NCI-H128 (cell line): Measurements from ENCODE around the gene ATP6V0D1.
"Not testable (repeated sequence)": the region's sequence is repeated elsewhere in the genome, so short reads cannot be mapped to it uniquely, and the experiment has no call there.

ENCODE experiments used
- DNase-seq: peaks from one replicate; lab custom pipeline; 2025; ENCODE audit not compliant: unreplicated experiment; lab: John Stamatoyannopoulos, UW

The ATP6V0D1 gene

DNA sequence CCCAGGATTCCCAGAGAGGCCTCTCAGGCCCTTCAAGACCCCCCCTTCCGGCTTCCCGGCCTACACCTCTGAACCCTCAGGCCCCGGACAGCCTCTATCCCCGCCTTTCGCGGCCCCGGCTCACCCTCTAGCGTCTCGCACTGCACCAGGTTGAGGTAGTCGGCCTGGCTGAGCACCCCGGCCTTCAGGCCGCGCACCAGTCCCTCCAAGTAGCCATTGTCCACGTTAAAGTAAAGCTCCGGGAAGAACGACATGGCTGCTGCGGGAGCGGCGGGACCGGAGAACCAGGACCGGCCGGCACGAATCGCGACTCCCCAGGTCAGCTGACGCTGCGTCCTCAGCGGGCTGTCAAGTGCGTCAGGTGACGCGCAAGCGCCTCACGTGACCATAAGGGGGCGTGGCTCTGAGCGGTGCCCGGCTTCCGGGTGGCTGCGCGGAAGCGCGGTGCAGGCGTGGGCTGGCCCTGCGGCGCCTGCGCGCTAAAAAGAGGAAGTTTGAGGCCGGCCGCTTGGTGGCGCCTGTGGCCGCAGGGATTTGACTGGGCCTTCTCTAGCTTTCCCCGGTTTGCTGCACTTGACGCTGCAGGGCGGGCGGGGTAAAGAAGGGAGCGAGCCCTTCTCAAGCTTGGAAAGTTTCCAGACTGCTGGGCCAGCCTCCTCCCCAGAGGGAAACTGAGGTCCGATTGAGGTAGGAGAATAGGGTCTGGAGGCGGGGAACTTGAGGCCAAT, at the start of gene ATP6V0D1:
TSS of gene ATP6V0D1 (minus strand) at position 325 of the 728 bp plus-strand sequence. CDS start at position 254, 71 bp downstream.
- DNase-seq: peak; percentile 91

DNA sequence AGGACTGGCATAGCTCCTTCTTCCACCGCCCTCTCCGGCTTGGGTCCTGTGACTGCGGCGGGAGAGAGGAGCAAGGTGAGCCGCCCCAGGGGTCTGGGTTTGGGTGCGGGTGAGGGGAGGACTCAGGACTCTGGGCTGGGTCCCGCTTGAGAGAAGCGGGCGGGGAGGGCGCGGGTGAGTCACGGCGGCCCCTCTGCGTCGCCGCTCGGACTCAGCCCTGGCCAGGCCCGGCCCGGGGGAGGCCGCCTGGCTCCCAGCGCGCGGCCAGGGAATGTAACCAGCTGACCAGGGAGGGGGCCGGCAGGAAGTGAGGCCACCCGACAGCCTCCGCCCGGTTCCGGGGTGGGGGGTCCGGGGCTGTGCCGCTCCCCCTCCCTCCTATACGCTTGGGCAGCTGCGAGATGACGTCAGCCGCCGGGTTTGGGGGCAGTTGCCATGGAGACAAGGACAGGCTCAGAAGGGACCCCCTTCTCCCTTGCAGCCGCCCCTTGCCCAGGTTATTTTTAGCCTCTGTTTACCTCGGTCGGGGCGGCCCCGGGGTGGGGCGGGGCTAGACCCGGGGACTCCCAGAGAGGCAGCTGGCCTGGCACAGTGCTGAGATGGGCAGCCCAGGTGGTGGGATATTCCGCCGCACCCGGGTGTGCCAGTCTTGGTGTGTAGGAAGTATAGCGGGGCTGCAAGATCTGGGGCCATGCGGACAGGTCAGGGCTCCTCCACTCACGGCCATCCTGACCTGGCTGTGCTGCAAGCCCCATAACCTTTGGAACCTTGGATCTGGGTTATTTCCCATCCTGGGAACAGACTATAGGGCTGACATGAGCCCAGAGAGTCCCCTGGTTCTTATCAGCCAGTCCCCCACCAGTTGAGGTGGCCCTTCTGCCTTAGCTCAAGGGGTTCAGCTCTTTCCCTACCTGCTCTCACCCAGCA, 49.3 kb upstream of the ATP6V0D1 start:
- DNase-seq: no peak

GRCh38 chr16:67529582-67530012, 48.6 kb upstream of the ATP6V0D1 start:
- DNase-seq: no peak

- DNase-seq: no peak
Measured at GRCh38 chr16:67528870-67529581, 48.1 kb upstream of the ATP6V0D1 start.

DNA sequence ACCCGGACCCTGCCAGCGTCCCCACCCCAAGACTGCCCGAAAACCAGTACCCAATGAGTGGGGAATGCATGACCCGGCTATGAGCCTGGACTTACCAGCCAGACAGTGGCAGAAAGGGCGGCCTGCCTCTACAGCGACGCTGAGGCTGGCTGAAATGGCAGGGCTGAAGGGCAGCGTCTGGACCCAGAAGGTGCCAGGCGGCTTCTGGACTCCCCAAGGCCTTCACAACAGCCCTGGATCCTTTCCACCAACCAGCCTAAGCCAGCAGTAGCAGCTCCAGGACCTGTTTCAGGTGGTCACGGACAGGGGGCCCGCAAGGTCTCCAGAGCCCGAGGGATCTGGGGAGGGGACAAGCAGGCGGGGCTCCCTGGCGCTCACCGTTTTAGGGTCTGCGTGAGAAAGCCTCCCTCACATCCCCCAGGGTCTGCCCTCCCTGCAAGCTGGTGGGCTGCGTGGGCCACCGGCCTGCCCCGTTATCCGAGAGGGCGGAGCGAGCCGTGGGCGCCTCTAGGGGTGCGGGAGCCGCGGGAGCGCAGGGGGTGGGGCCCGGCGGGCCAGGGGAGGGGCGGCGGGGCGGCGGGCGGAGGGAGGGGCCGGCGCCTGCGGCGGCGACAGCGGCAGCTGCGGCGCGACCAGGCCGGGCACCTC, 47.4 kb upstream of the ATP6V0D1 start, which contains the start of gene RIPOR1:
TSS of gene RIPOR1 (plus strand) at position 608 of the 648 bp plus-strand sequence. CDS start 9,618 bp downstream, outside the sequence.
- DNase-seq: no peak

DNA sequence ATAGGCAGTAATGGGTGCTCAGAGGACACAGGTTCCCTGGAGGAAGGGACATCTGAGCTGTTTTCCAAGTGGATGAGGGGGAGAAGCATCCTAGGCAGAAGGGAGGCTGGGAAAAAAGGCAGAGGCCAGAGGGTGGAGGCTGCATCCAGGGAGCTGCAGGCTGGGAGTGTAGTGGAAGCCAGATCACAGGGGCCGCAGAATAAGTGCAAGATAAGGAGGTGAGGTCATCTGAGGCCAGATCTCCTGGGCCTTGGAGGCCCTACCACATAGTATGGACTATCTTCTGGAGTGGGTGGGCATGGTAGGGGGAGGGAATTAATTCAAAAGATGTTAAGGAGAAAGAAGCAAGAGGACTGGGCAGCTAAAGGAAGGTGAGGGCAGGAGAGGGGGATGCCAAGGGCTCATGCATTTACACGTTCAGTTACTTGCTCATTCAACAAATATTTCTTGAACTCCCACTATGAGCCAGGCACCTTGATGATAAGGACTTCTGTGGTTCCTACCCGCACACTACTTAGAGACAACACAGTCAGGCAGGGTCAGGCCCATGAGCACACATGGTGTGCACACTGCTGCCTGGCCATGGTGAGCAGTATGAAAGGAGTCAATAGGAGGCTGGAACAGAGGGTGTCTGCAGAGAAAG, 45.3 kb upstream of the ATP6V0D1 start:
- DNase-seq: no peak

GRCh38 chr16:67525176-67525860, 44.4 kb upstream of the ATP6V0D1 start:
- no peak for DNase-seq

- peak; percentile 89 for DNase-seq
Measured at GRCh38 chr16:67521095-67521804, 40.3 kb upstream of the ATP6V0D1 start.

DNA sequence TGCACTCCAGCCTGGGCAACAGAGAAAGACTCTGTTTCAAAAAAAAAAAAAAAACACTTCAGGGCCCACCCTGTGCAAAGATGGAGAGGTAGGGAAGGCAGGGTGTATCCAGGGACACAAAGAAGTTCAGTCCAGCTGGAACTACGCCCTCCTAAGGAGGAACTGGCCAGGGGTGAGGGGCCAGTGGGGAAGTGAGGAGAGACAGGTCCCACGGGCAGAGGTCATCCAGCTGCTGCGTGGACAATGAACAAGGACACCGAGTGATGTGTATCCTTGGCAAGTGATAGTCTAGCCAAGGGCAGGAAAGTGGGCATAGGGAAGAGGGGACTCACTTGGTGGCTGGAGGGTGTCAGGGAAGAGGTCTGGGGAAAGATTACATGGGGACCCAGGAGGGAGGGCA, 38.3 kb upstream of the ATP6V0D1 start:
- DNase-seq: no peak

GRCh38 chr16:67518676-67519075, 37.7 kb upstream of the ATP6V0D1 start:
- no peak for DNase-seq

DNA sequence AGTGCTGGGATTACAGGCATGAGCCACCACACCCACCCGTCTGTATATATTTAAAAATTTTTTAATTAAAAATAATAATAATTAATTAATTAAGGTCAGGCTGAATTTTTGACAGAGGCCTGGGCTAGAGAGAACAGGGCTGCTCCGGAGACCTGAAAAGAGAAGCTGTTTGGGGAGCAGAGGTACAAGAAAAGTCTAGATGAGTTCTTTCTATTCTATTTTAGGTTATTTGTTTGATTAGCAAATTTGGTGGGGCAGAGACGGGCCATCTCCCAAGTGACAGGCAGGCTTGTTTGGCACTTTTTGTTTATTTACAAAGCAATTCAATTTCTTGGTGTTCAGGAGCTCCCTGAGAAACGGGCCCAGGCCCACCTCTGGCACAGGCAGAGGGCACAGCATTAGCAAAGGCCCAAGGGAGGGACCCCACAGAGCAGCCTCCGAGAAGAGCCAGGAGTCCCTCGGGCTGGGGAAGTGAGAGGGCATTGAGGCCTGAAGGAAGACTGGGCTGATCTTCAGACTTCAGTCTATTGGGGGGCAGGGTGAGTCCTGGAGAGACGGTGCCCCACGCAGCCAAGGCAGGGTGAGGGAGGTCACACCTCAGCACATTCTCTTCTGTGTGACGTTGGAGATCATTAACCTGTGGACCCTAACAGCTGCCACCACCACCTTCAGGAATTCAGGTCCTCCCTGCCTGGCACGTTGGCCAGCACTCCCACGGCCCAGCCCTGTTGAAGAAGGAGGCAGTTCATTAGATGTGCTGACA, 36.9 kb upstream of the ATP6V0D1 start:
- no peak for DNase-seq

DNA sequence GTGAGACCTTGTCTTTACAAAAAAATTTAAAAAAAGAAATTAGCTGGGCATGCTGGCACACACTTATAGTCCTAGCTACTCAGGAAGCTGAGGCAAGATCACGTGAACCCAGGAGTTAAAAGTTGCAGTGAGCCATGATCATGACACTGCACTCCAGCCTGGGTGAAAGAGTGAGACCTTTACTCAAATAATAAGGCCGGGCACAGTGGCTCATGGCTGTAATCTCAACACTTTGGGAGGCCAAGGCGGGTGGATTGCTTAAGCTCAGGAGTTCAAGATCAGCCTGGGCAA, 36.1 kb upstream of the ATP6V0D1 start:
- DNase-seq: no peak

- no peak for DNase-seq
Measured at GRCh38 chr16:67516296-67517154, 35.6 kb upstream of the ATP6V0D1 start.

DNA sequence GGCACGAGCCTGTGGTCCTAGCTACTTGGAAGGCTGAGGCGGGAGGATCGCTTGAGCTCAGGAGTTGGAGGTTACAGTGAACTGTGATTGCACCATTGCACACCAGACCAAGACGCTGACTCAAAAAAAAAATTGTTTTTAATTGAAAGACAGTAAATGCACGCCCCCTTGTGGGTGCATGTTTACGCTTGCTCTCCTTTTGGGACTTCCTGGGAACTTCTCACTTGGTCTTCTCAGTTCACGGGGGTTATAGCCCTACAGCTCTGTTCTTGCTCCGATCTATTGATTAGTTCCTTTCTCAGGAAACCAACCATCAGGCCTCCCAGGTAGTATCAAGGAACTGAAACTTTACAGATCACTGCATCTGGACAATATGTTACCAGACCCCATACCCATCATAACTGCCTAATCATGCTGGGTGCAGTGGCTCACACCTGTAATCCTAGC, 33.4 kb upstream of the ATP6V0D1 start:
- DNase-seq: no peak

GRCh38 chr16:67513892-67514291, 32.9 kb upstream of the ATP6V0D1 start:
- not testable (repeated sequence) for DNase-seq

DNA sequence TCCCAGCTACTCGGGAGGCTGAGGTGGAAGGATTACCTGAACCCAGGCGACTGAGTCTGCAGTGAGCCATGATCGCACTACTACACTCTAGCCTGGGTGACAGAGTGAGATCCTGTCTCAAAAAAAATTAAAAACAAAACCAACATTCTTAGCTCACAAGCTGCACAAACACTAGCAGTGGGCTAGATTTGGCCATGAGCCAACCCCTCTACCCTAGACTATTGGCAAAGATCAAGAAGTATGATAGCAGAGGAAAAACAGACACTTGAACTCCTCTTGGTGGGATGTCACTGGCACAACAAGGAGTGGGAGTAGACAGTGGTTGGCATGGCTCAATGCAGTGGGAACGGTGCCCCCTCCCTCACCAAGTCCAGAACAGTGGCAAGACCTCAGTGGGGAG, 28.1 kb upstream of the ATP6V0D1 start:
- no peak for DNase-seq

DNA sequence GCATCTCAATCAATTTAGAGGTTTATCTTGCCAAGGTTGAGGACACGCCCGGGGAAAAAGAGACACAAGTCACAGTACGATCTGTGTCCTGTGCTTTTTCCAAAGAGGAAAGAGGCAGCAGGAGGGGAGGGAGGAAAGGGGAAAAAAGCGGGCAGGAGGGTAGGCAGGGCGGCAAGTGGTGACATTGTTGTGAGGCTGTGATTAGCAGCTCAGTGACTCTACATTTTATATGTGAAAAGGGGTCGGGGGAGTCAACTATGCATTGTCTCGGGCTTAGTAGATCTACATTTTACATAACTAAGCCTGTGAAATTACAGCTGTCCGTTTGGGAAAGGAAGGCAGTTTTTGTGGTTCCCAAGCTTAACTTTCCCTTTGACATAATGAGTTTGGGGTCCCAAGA, 25.5 kb upstream of the ATP6V0D1 start:
- DNase-seq: no peak
